HepG2 (cell line): Measurements from ENCODE around the gene AGER.

Experiments
- CTCF ChIP-seq: sonication (generic); formaldehyde crosslinking; IDR thresholded peaks from 2 replicates; pipeline ENCODE4 v1.5.0; 2020; ENCODE audit warnings: mild to moderate bottlenecking, missing genetic modification reagents, moderate library complexity
- DNMT1 ChIP-seq: sonication (generic); formaldehyde crosslinking; IDR thresholded peaks from 2 replicates; pipeline ENCODE4 v1.5.1; 2020; ENCODE audit warnings: mild to moderate bottlenecking, missing genetic modification reagents
- ETV5 ChIP-seq: IDR thresholded peaks from 2 replicates; pipeline ENCODE4 v1.6.1; 2018; ENCODE audit warnings: missing biosample characterization, missing genetic modification reagents, inconsistent platforms, borderline replicate concordance
- GPBP1L1 ChIP-seq: sonication (generic); formaldehyde crosslinking; IDR thresholded peaks from 2 replicates; pipeline ENCODE4 v1.5.0; 2020; ENCODE audit warnings: mild to moderate bottlenecking, missing genetic modification reagents
- KAT2B ChIP-seq: fragments of 150-350 bp; IDR thresholded peaks from 2 replicates; pipeline ENCODE4 v1.6.1; 2014; ENCODE audit warnings: low read depth, low read length, borderline replicate concordance
- POLR2A ChIP-seq, 2 experiments: IDR thresholded peaks; 2 replicates each; pipeline ENCODE4 v1.6.1; 2011; ENCODE audit warnings: low read depth in 2 of 2, low read length in 2 of 2, mild to moderate bottlenecking in 1 of 2, moderate library complexity in 1 of 2; ENCODE audit not compliant: insufficient read depth in 1 of 2
- REST ChIP-seq, 2 experiments: IDR thresholded peaks; 2 replicates each; pipeline ENCODE4 v1.6.1; 2011 to 2012; ENCODE audit warnings: low read length in 2 of 2, borderline replicate concordance in 1 of 2, low read depth in 1 of 2, mild to moderate bottlenecking in 1 of 2, moderate library complexity in 1 of 2
- SIN3A ChIP-seq: IDR thresholded peaks from 2 replicates; pipeline ENCODE4 v1.6.1; 2011; ENCODE audit warnings: low read depth, mild to moderate bottlenecking, control low read depth, low read length, borderline replicate concordance
- ZGPAT ChIP-seq: IDR thresholded peaks from 2 replicates; pipeline ENCODE4 v1.6.1; 2016; ENCODE audit warnings: mild to moderate bottlenecking
- ZNF280B ChIP-seq: sonication (generic); formaldehyde crosslinking; IDR thresholded peaks from 2 replicates; pipeline ENCODE4 v1.5.0; 2020; ENCODE audit warnings: missing genetic modification reagents, mild to moderate bottlenecking, borderline replicate concordance
- ZNF773 ChIP-seq: sonication (generic); formaldehyde crosslinking; IDR thresholded peaks from 2 replicates; pipeline ENCODE4 v1.4.0; 2020; ENCODE audit warnings: missing genetic modification reagents, borderline replicate concordance

GRCh38 chr6:32224696-32225095 lies 40.6 kb upstream of the AGER start:
- TF ChIP-seq REST (IDR thresholded peaks at IDR 0.05; ENCODE audit: borderline replicate concordance in 1 of 2, low read depth in 1 of 2, low read length in 2 of 2) (no peak), GPBP1L1 (CRISPR knock-in tag) (no peak), KAT2B (no peak), DNMT1 (CRISPR knock-in tag) (no peak), SIN3A (no peak), ZGPAT (CRISPR knock-in tag) (no peak), ZNF280B (CRISPR knock-in tag) (no peak), CTCF (CRISPR knock-in tag) (no peak), ZNF773 (CRISPR knock-in tag) (no peak), ETV5 (CRISPR knock-in tag) (no peak), POLR2A (IDR thresholded peaks at IDR 0.05; ENCODE audit: insufficient read depth in 1 of 2, low read depth in 2 of 2, low read length in 2 of 2) (no peak)
